Body of pancreas (tissue), 4 donors: ENCODE measurements around the gene GP2. TPM values are rescaled to one million over a fixed set of nuclear protein-coding genes. Genes with fewer than 3 reads are reported as not detected.

Experiments
- ATAC-seq: fragments of 150-250 bp; one replicate; pipeline ENCODE4 v1.9.1; 2016
- DNase-seq, 4 donors: peaks; one replicate each; pipeline ENCODE4 v3.0.0-alpha.2; 2019
- H3K27ac ChIP-seq, 4 donors: fragments of 200-600 bp; sonication (generic); 1 replicate in 3 of 4; 2 replicates in 1 of 4; pipeline versions ENCODE4 v1.5.1 to v1.6.1; 2016 to 2019; ENCODE audit warnings: mild to moderate bottlenecking in 1 of 4, mixed read lengths in 1 of 4, moderate library complexity in 1 of 4
- H3K27me3 ChIP-seq, 2 donors: fragments of 200-600 bp; sonication (generic); one replicate each; pipeline ENCODE4 v1.6.0; 2016; ENCODE audit warnings: mild to moderate bottlenecking in 1 of 2
- H3K36me3 ChIP-seq, 2 donors: fragments of 200-600 bp; sonication (generic); replicated peaks in 1 of 2; 2 replicates each; pipeline ENCODE4 v1.5.1; 2016; ENCODE audit warnings: low read depth in 2 of 2; ENCODE audit not compliant: insufficient read depth in 1 of 2
- H3K4me1 ChIP-seq: fragments of 200-600 bp; sonication (generic); one replicate; pipeline ENCODE4 v1.6.0; 2016
- H3K4me3 ChIP-seq, 2 donors: fragments of 200-600 bp; sonication (generic); 1 replicate in 1 of 2; 2 replicates in 1 of 2; pipeline ENCODE4 v1.5.1; 2016 to 2019
- H3K9me3 ChIP-seq, 3 donors: fragments of 200-600 bp; sonication (generic); 1 replicate in 2 of 3; 2 replicates in 1 of 3; pipeline ENCODE4 v1.5.1; 2016
- CTCF ChIP-seq, 7 experiments: fragments of 450-650 bp in 4 of 7; fragments of 200-600 bp in 3 of 7; sonication (generic) in 3 of 7; IDR thresholded peaks; one replicate each; pipeline ENCODE4 v1.5.1; 2016 to 2019; ENCODE audit warnings: antibody characterized with exemption in 7 of 7
- POLR2A ChIP-seq, 3 donors: fragments of 450-650 bp; IDR thresholded peaks; one replicate each; pipeline ENCODE4 v1.6.1; 2016; ENCODE audit warnings: antibody characterized with exemption in 3 of 3, mild to moderate bottlenecking in 2 of 3
- WGBS, 2 donors: methylation state at CpG; one replicate each; pipeline ENCODE4 v1.1.5; 2017; 5-methylcytosine and 5-hydroxymethylcytosine counted together
- intact Hi-C: fragments of 100-400 bp; cut with DNase I; formaldehyde crosslinking; loops from one replicate; pipeline ENCODE4 v1.15.1; 2023
- total RNA-seq, 2 donors: library from RNA; depleted of rRNA; stranded (reverse); fragments of >200 nt; gene quantifications; one replicate each; pipeline ENCODE4 v1.1.0, GENCODE V29; 2016

The GP2 gene
- total RNA-seq, 2 donors from 2014 or later, result 12,053 to 14,662 TPM

DNA sequence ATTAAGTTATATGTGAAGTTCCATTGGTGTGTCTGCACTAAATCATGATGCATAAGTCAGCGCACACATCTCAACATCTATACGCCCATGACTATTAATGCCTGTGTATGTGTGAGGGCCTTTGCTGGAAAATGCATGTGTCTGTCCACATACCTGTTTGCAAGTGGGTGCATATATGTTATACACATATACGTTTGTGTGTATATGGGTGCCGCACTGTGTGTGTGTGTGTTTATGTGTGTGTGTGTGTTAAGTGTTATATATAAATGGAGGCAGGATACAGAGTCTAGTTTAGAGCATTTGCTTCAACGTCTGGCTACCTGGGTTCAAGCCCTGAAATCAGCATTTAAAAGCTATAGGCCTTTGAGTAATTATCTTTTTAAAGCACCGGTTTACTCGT lies 19.5 kb downstream of the GP2 start:
- ATAC-seq (peak; percentile 13), DNase-seq (peak in 3 of 4 donors; percentile 71 to 90 (median 72))
- no peak overlapping the region for H3K4me3 ChIP-seq
- H3K4me1 ChIP-seq, result no peaks in the 10 kb centered on the region
- H3K36me3 ChIP-seq, result no peaks in the 10 kb centered on the region
- 50 to 56% methylated on average over 7 of the region's 7 CpGs for WGBS, 2 donors
- no peaks in the 10 kb centered on the region for H3K9me3 ChIP-seq
- TF ChIP-seq CTCF (IDR thresholded peaks at IDR 0.05), result no peak
- peak in 1 of 3 donors; percentile 17 for TF ChIP-seq POLR2A (IDR thresholded peaks at IDR 0.05)
- intact Hi-C loops, result loop anchor here (10.0 kb wide), 1 partner anchor 67 kb away; no protein-coding TSS in a partner anchor
- H3K27ac ChIP-seq, result peak overlapping the region in 1 of 4 donors; percentile 9
- H3K27me3 ChIP-seq, result no peaks in the 10 kb centered on the region

DNA sequence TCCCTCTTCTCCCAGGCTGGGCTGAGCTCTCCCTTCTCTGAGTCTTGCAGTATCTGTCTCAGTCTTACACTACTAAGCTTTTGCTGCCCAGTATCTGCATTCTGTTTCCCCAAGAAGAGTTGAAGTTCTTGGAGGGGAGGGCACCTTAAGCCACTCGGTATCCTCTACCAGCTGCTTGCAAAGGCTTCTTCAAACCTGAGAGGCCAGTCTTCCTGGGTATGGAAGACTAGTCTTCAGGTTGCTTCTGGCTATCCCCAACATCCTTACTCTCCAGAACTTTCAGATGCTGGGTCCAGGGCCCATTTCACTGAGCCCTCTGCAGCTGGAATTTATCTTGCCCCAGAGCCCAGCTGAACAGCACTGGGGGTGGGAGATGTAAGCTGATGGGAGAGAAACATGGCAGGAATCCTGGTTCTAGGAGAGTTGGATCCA lies 20.1 kb downstream of the GP2 start:
- H3K27ac ChIP-seq, result peak overlapping the region in 3 of 4 donors; percentile 9 to 50 (median 19)
- intact Hi-C loops, result loop anchor here (10.0 kb wide), 1 partner anchor 68 kb away; no protein-coding TSS in a partner anchor

GRCh38 chr16:20306401-20306800 lies 20.9 kb downstream of the GP2 start:
- Histone ChIP-seq H3K4me3 (no peak overlapping the region), H3K9me3 (no peaks in the 10 kb centered on the region), H3K36me3 (no peaks in the 10 kb centered on the region), H3K4me1 (no peaks in the 10 kb centered on the region), H3K27me3 (no peaks in the 10 kb centered on the region), H3K27ac (peak overlapping the region; percentile 15 to 50 (median 46))
- ATAC-seq (no peak), DNase-seq (peak in 3 of 4 donors; percentile 43 to 60 (median 53))
- WGBS, 2 donors, result 23 to 35% methylated on average over 4 of the region's 4 CpGs
- no peak for TF ChIP-seq CTCF (IDR thresholded peaks at IDR 0.05)
- TF ChIP-seq POLR2A (IDR thresholded peaks at IDR 0.05), result no peak
- intact Hi-C loops, result loop anchor here (10.0 kb wide), 1 partner anchor 68 kb away; no protein-coding TSS in a partner anchor

More for the DNA sequence above, 20.1 kb downstream of the GP2 start:
- DNase-seq (peak in 3 of 4 donors; percentile 71 to 86 (median 80)), ATAC-seq (no peak)
- TF ChIP-seq POLR2A (IDR thresholded peaks at IDR 0.05) (peak in 1 of 3 donors; percentile 43), CTCF (IDR thresholded peaks at IDR 0.05) (no peak)
- Histone ChIP-seq H3K9me3 (no peaks in the 10 kb centered on the region), H3K27me3 (no peaks in the 10 kb centered on the region), H3K4me3 (no peak overlapping the region), H3K4me1 (no peaks in the 10 kb centered on the region), H3K36me3 (no peaks in the 10 kb centered on the region)
- WGBS, 2 donors, result 29 to 30% methylated on average over 1 of the region's 1 CpG

- no peak for ATAC-seq
- intact Hi-C loops, result loop anchor here (5.0 to 10.0 kb wide), 2 partner anchors 72 to 401 kb away; no protein-coding TSS in a partner anchor
- Histone ChIP-seq H3K4me3 (no peak overlapping the region), H3K27ac (peak overlapping the region in 2 of 4 donors; percentile 23 to 37), H3K27me3 (no peaks in the 10 kb centered on the region), H3K36me3 (no peaks in the 10 kb centered on the region), H3K9me3 (no peaks in the 10 kb centered on the region), H3K4me1 (no peaks in the 10 kb centered on the region)
- no peak for TF ChIP-seq POLR2A (IDR thresholded peaks at IDR 0.05)
- no peak for TF ChIP-seq CTCF (IDR thresholded peaks at IDR 0.05)
- 26 to 51% methylated on average over 4 of the region's 4 CpGs for WGBS, 2 donors
- DNase-seq, result peak in 1 of 4 donors; percentile 16
These were observed 24.3 kb downstream of the GP2 start for GRCh38 chr16:20303012-20303411.

- WGBS, 2 donors, result 46 to 59% methylated on average over 5 of the region's 5 CpGs
- Histone ChIP-seq H3K27me3 (no peaks in the 10 kb centered on the region), H3K4me1 (no peaks in the 10 kb centered on the region), H3K9me3 (no peaks in the 10 kb centered on the region), H3K36me3 (no peaks in the 10 kb centered on the region), H3K4me3 (no peak overlapping the region), H3K27ac (no peak overlapping the region)
- TF ChIP-seq POLR2A (IDR thresholded peaks at IDR 0.05) (no peak), CTCF (IDR thresholded peaks at IDR 0.05) (no peak)
- DNase-seq (no peak), ATAC-seq (no peak)
- intact Hi-C loops, result loop anchor here (5.0 to 10.0 kb wide), 2 partner anchors 72 to 400 kb away; no protein-coding TSS in a partner anchor
These were observed 24.9 kb downstream of the GP2 start for GRCh38 chr16:20302389-20302788.
